ENCODE results near the gene SEC22A.

The SEC22A gene

DNA sequence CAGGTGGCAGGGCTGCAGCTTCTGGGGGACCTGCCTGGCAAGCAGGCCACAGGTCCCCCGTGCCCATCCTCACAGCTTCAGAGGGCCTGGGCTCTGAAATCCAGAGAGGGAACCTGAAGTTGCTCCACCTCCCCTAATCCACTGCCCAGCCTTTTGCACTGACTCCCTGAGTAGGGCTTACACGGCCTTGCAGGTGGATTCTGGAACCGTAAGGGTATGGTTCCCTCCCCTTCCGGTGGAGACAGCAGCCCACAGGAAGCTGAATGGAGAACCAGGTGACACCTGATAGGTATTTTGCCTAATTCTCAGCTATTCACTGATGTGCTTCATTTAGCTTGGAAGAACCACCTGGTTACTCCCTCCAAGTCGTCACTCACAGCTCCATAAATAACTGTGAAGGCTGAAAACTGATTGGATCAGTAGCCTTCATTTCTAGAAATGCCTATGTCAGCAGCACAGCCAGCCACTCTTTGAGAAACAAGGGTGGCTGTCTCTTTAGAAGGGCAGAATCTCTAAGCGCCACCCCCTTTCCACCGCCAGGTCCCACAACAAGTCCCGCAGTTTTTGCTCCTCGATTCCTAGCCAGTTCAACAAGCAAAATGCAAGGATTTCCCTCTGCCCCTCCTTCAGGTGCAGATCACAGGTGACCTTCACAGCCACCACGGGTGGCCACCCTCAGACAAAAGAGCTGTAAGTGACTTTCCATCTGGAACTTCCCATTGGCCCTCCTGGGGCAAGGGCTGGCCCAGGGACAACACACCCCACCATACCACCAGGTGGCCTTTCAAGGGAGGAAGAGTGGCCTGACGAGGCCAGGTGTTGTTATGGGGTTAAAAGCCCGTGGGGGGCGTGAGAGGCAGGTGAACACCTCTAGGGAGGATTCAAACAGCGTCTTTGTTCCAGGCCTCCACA, 112.9 kb downstream of the SEC22A start:
- TF ChIP-seq, protein P1, sequence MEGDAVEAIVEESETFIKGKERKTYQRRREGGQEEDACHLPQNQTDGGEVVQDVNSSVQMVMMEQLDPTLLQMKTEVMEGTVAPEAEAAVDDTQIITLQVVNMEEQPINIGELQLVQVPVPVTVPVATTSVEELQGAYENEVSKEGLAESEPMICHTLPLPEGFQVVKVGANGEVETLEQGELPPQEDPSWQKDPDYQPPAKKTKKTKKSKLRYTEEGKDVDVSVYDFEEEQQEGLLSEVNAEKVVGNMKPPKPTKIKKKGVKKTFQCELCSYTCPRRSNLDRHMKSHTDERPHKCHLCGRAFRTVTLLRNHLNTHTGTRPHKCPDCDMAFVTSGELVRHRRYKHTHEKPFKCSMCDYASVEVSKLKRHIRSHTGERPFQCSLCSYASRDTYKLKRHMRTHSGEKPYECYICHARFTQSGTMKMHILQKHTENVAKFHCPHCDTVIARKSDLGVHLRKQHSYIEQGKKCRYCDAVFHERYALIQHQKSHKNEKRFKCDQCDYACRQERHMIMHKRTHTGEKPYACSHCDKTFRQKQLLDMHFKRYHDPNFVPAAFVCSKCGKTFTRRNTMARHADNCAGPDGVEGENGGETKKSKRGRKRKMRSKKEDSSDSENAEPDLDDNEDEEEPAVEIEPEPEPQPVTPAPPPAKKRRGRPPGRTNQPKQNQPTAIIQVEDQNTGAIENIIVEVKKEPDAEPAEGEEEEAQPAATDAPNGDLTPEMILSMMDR (IDR thresholded peaks at IDR 0.05), result no peak
- TF ChIP-seq ZFX (IDR thresholded peaks at IDR 0.05; ENCODE audit: borderline replicate concordance), result no peak
- no peak overlapping the region for H3K27ac ChIP-seq

DNA sequence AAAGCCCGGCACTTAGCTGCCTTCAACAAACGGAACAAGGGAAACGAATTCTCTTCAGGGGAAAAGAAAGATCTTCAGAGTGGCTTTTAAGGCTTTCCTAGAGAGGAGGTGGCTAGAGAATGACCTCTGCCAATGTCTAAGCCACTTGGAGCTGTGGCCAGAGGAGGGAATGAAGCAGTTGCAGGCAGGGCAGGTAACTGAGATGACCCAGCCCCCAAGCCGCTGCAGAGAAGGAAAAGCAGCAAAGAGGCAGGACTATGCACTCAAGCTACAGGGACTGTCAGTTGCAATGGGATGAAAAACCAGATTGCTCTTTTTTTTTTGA, 113.5 kb downstream of the SEC22A start:
- H3K27ac ChIP-seq, result no peak overlapping the region
- TF ChIP-seq, protein P1 (IDR thresholded peaks at IDR 0.05), result no peak
- no peak for TF ChIP-seq ZFX (IDR thresholded peaks at IDR 0.05; ENCODE audit: borderline replicate concordance)

- TF ChIP-seq, protein P1 (IDR thresholded peaks at IDR 0.05), result no peak
- no peak for TF ChIP-seq ZFX (IDR thresholded peaks at IDR 0.05; ENCODE audit: borderline replicate concordance)
- H3K27ac ChIP-seq, result no peak overlapping the region
These were observed 116.0 kb downstream of the SEC22A start for GRCh38 chr3:123317716-123318115.

DNA sequence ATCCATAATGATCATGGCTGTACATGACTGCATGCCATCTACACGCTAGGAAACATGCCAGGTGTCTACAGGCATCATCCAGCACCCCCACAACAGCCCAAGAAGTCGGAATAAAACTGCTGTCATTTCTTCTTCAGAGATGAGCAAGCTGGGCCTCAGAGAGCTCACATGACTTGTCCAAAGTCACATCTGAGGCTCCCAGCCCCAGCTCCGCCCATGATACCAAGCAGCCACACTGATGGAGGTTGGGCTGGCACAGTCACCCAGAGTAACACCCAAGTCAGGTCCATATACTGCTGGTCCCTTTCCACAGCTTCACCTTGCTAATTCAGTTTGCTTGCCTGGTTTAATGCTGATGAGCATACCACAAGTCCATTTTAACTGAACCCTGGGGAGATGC, 116.6 kb downstream of the SEC22A start:
- no peak overlapping the region for H3K27ac ChIP-seq

GRCh38 chr3:123319760-123320159, 118.0 kb downstream of the SEC22A start:
- TF ChIP-seq, protein P1 (IDR thresholded peaks at IDR 0.05), result no peak
- TF ChIP-seq ZFX (IDR thresholded peaks at IDR 0.05; ENCODE audit: borderline replicate concordance), result no peak
- H3K27ac ChIP-seq, result no peak overlapping the region

More for the DNA sequence above, 116.6 kb downstream of the SEC22A start:
- TF ChIP-seq, protein P1 (IDR thresholded peaks at IDR 0.05), result no peak
- TF ChIP-seq ZFX (IDR thresholded peaks at IDR 0.05; ENCODE audit: borderline replicate concordance), result no peak

GRCh38 chr3:123320221-123320620, 118.5 kb downstream of the SEC22A start:
- no peak overlapping the region for H3K27ac ChIP-seq
- no peak for TF ChIP-seq ZFX (IDR thresholded peaks at IDR 0.05; ENCODE audit: borderline replicate concordance)
- TF ChIP-seq, protein P1 (IDR thresholded peaks at IDR 0.05), result no peak

DNA sequence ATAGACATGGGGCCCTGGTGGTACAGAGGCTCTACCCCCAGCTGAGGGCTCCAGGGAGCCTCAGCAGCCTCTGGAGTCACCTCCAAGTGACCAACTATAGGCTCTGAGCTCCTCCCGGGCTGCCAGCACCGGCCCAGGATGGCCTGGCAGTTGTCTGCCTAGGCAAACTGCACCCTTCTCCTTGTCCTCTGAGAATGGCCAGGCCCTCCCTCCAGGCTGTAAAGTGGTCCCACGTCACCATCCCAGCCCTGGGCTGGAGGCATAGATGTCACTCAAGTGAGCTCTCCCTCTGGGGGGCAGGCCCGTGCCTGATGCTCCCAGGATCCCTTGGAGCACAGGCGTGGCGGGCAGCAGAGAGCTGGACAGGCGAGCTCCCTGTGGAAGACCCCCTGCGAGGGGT, 120.1 kb downstream of the SEC22A start:
- H3K27ac ChIP-seq, result no peak overlapping the region
- TF ChIP-seq, protein P1 (IDR thresholded peaks at IDR 0.05), result no peak
- TF ChIP-seq ZFX (IDR thresholded peaks at IDR 0.05; ENCODE audit: borderline replicate concordance), result no peak

Measured in 22Rv1 (cell line).